Measurements from ENCODE around the gene NIT1.

Gene NIT1

DNA sequence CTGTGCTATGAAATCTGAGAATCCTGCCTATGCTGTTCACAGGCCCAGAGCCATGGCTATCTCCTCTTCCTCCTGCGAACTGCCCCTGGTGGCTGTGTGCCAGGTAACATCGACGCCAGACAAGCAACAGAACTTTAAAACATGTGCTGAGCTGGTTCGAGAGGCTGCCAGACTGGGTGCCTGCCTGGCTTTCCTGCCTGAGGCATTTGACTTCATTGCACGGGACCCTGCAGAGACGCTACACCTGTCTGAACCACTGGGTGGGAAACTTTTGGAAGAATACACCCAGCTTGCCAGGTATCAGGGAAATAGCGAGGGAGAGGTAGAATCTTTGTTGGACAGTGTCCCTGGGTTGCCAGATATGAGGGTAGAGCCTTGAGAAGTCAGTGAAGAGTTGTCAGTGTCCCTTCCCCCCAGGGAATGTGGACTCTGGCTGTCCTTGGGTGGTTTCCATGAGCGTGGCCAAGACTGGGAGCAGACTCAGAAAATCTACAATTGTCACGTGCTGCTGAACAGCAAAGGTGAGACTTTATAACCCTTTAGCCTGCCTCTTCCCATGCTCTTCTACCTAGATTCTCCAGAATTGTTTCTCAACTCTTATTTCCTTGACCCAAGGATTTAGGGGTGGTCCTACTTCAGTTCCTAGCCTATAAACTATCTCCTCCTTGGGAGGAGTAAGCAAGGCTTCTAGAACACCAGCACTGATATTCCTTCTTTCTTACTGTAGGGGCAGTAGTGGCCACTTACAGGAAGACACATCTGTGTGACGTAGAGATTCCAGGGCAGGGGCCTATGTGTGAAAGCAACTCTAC, 1.4 kb downstream of the NIT1 start:
- Mint-ChIP-seq H3K36me3 (peaks cover 46% of the 10 kb centered on the region), H3K9me3 (no peaks in the 10 kb centered on the region), H3K4me3 (peak overlapping the region; percentile 92), H3K27me3 (no peaks in the 10 kb centered on the region), H3K4me1 (peaks cover 71% of the 10 kb centered on the region), H3K27ac (peak overlapping the region; percentile 94)
- ATAC-seq = peak; percentile 45

DNA sequence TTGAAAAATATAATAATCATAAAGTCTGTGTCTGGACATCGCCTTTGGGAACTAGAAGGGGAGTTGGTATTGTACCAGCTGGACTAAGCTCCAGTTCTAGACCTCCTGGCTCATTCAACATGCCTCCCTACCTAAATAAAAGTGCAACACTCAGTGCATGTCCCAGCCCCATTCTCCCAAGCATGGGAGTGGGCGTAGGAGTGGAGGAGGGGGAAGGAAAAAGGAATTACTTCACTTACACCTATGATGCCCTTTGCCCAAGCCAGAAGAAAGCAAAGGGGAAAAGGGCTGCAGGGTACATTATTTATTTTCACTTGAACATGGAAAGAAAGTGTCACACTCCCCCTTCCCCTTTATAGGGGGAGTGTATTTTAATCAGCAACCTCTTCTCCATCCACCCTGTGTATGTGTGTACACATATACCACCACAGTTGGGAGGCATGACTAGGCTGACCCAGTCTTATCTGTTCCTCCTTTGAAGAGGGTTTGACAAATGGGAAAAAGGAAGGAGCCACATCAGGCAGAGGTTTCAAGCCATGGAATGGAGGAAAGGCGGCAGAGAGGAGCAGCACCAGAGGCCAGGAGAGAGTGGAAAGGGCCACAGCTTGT, 3.2 kb downstream of the NIT1 start:
- ATAC-seq = no peak
- Mint-ChIP-seq H3K4me3 (peak overlapping the region; percentile 29), H3K4me1 (peaks cover 60% of the 10 kb centered on the region), H3K27ac (peak overlapping the region; percentile 83), H3K9me3 (no peaks in the 10 kb centered on the region), H3K27me3 (no peaks in the 10 kb centered on the region), H3K36me3 (peaks cover 55% of the 10 kb centered on the region)

GRCh38 chr1:161121834-161122233, 3.9 kb downstream of the NIT1 start:
- peak; percentile 39 for ATAC-seq
- no peak overlapping the region for H3K4me3 Mint-ChIP-seq
- no peaks in the 10 kb centered on the region for H3K27me3 Mint-ChIP-seq
- peak overlapping the region; percentile 83 for H3K27ac Mint-ChIP-seq
- no peaks in the 10 kb centered on the region for H3K9me3 Mint-ChIP-seq
- H3K4me1 Mint-ChIP-seq = peaks cover 60% of the 10 kb centered on the region
- peaks cover 62% of the 10 kb centered on the region for H3K36me3 Mint-ChIP-seq

- H3K27ac Mint-ChIP-seq = peak overlapping the region; percentile 23
Measured at GRCh38 chr1:161122967-161123366, 5.1 kb downstream of the NIT1 start.

GRCh38 chr1:161127649-161128048, 9.7 kb downstream of the NIT1 start:
- peaks cover 52% of the 10 kb centered on the region for H3K4me1 Mint-ChIP-seq
- peaks cover 41% of the 10 kb centered on the region for H3K36me3 Mint-ChIP-seq
- ATAC-seq = no peak
- H3K27ac Mint-ChIP-seq = peak overlapping the region; percentile 5
- no peaks in the 10 kb centered on the region for H3K27me3 Mint-ChIP-seq
- H3K9me3 Mint-ChIP-seq = no peaks in the 10 kb centered on the region
- no peak overlapping the region for H3K4me3 Mint-ChIP-seq

More at GRCh38 chr1:161122967-161123366, 5.1 kb downstream of the NIT1 start:
- H3K9me3 Mint-ChIP-seq = no peaks in the 10 kb centered on the region
- peaks cover 65% of the 10 kb centered on the region for H3K4me1 Mint-ChIP-seq
- peaks cover 68% of the 10 kb centered on the region for H3K36me3 Mint-ChIP-seq
- ATAC-seq = no peak
- H3K4me3 Mint-ChIP-seq = no peak overlapping the region
- H3K27me3 Mint-ChIP-seq = no peaks in the 10 kb centered on the region

DNA sequence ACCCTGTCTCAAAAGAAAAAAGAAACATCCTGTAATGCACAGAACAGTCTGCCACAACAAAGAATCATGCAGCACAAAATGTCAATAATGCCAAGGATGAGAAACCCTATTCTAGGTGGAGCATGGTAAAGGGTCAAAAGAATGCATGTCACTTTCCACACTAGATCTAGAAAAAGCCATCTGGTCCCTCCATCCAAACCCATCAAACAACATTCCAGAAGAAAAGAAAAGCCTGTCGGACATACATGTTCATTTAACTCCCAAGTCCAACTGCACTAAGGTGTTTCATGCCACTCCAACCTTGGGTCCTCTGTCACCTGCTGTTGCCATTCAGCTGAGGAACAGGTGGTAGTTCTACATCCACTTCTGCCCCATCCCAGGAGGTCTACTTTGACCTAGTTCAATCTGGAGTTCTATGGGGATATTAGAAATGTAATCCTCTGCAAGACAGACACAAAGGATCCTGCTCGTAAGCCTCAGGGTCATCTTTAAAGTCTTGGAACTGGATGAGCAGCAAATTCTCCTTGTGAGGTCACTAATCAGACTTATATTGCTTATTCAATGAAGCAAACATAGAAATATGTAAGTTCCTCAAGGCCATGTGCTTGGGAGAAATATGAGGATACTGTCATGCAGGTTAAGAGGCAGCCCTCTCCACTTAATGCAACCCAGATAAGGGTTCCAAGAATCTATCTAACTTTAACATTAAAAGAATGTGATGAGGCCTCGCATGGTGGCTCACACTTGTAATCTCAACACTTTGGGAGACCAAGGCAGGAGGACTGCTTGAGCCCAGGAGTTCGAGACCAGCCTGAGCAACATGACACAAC, 10.9 kb downstream of the NIT1 start:
- Mint-ChIP-seq H3K27me3 (no peaks in the 10 kb centered on the region), H3K27ac (no peak overlapping the region), H3K9me3 (no peaks in the 10 kb centered on the region), H3K4me1 (peaks cover 52% of the 10 kb centered on the region), H3K4me3 (no peak overlapping the region), H3K36me3 (peaks cover 30% of the 10 kb centered on the region)
- ATAC-seq = no peak

DNA sequence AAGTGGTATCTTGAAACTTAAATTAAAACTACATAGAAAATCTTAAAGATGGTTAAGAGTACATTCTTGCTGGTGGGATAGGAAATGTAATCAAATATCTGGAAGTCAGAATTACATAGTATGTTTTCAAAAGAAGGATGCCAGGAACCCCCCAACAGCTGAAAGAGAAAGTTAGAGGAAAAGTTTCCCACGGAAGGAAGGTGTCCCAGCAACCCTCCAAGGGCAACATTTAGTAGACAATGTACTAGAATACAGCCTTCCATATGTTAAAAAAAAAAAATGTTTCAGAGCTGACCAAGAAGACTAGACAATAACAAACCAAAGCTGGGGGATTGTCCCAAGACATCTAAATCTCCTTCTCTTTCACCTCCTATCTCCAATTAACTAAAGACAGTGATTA, 12.4 kb downstream of the NIT1 start:
- Mint-ChIP-seq H3K4me1 (peaks cover 55% of the 10 kb centered on the region), H3K27ac (no peak overlapping the region), H3K4me3 (no peak overlapping the region), H3K27me3 (no peaks in the 10 kb centered on the region), H3K9me3 (no peaks in the 10 kb centered on the region), H3K36me3 (peaks cover 25% of the 10 kb centered on the region)
- ATAC-seq = no peak

GRCh38 chr1:161131523-161132409, 13.9 kb downstream of the NIT1 start:
- Mint-ChIP-seq H3K36me3 (peaks cover 13% of the 10 kb centered on the region), H3K27ac (no peak overlapping the region), H3K4me1 (peaks cover 48% of the 10 kb centered on the region), H3K9me3 (no peaks in the 10 kb centered on the region), H3K27me3 (no peaks in the 10 kb centered on the region), H3K4me3 (no peak overlapping the region)
- no peak for ATAC-seq

DNA sequence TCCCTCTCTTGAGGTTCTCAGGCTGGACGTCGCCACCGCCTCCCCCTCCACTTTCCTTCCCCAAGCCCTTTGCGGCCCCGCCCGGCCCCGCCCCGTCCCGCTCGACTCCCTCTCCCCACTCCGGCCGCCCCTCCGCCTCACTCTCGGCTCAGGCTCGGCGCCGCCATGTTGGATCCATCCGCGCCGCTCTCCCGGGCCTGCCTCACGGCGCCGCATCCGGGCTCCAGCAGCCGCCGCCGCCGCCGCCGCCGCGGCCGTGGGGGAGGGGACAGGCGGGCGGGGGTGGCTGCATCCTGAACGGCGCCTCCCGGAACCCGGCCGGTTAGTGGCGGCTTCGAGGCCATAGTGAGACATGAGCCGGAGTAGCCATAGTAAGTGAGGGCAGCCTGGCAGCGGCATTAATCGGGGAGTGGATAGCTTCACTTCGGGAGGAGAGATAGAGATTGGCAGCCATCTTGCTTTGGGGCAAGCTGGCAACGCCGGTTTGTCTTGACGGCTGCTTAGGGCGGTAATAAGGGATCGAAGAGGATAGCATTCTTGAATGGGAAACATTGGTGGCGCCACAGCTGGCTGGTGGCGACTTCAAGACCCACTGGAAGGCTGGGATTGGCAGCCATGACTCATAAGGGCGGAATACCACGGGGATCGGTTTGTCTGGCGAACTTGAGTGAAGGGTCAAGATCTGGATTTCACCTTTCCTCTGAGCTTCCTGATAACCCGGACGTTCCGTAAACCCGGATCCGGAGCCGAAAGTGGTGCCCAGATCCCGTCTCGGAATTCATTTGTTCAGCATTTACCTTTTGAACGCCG, 14.7 kb downstream of the NIT1 start, which contains the start of gene DEDD:
DEDD (minus strand) TSS at position 258 of the 810 bp plus-strand sequence. CDS start 8,205 bp downstream, outside the sequence.
- Mint-ChIP-seq H3K4me3 (no peak within 1 kb of the TSS), H3K27me3 (no peaks in the 10 kb centered on the region)

GRCh38 chr1:161133220-161133740, 15.4 kb downstream of the NIT1 start:
- no peaks in the 10 kb centered on the region for H3K9me3 Mint-ChIP-seq
- H3K4me1 Mint-ChIP-seq = peaks cover 36% of the 10 kb centered on the region
- H3K4me3 Mint-ChIP-seq = no peak overlapping the region
- peaks cover 6% of the 10 kb centered on the region for H3K36me3 Mint-ChIP-seq
- peak; percentile 5 for ATAC-seq
- H3K27me3 Mint-ChIP-seq = no peaks in the 10 kb centered on the region
- no peak overlapping the region for H3K27ac Mint-ChIP-seq

More for the DNA sequence above, 14.7 kb downstream of the NIT1 start, which contains the start of gene DEDD:
- Mint-ChIP-seq H3K9me3 (no peaks in the 10 kb centered on the region), H3K27ac (no peak within 1 kb of the TSS), H3K36me3 (peaks cover 6% of the 10 kb centered on the region), H3K4me1 (peaks cover 41% of the 10 kb centered on the region)
- peak; percentile 97 for ATAC-seq

GRCh38 chr1:161137881-161138280, 20.0 kb downstream of the NIT1 start:
- no peaks in the 10 kb centered on the region for H3K27me3 Mint-ChIP-seq
- ATAC-seq = no peak
- H3K27ac Mint-ChIP-seq = peak overlapping the region; percentile 15

GRCh38 chr1:161138431-161138830, 20.5 kb downstream of the NIT1 start:
- Mint-ChIP-seq H3K36me3 (peaks cover 6% of the 10 kb centered on the region), H3K27me3 (no peaks in the 10 kb centered on the region), H3K4me3 (no peak overlapping the region), H3K27ac (peak overlapping the region; percentile 15), H3K9me3 (no peaks in the 10 kb centered on the region), H3K4me1 (peaks cover 18% of the 10 kb centered on the region)
- ATAC-seq = no peak

More at GRCh38 chr1:161137881-161138280, 20.0 kb downstream of the NIT1 start:
- Mint-ChIP-seq H3K4me3 (no peak overlapping the region), H3K4me1 (peaks cover 18% of the 10 kb centered on the region), H3K9me3 (no peaks in the 10 kb centered on the region), H3K36me3 (peaks cover 6% of the 10 kb centered on the region)

- Mint-ChIP-seq H3K27ac (no peak overlapping the region), H3K27me3 (no peaks in the 10 kb centered on the region), H3K4me3 (no peak overlapping the region), H3K36me3 (peaks cover 6% of the 10 kb centered on the region), H3K4me1 (peaks cover 18% of the 10 kb centered on the region), H3K9me3 (no peaks in the 10 kb centered on the region)
- no peak for ATAC-seq
Measured at GRCh38 chr1:161139766-161140165, 21.9 kb downstream of the NIT1 start.
